Astrocyte (in vitro differentiated cells and primary cell): Measurements from ENCODE around the gene ANKDD1B.

ENCODE experiments used
- EZH2 ChIP-seq: IDR thresholded peaks from 2 replicates; pipeline ENCODE4 v1.6.1; 2012; ENCODE audit warnings: mild to moderate bottlenecking, low read length, inconsistent platforms; ENCODE audit not compliant: insufficient read depth
- TF ChIP-seq, protein P1 (sequence below): IDR thresholded peaks from 2 replicates; pipeline ENCODE4 v1.5.1; 2011; ENCODE audit warnings: low read depth, mild to moderate bottlenecking, inconsistent platforms, low read length, moderate library complexity; ENCODE audit not compliant: insufficient read depth

DNA sequence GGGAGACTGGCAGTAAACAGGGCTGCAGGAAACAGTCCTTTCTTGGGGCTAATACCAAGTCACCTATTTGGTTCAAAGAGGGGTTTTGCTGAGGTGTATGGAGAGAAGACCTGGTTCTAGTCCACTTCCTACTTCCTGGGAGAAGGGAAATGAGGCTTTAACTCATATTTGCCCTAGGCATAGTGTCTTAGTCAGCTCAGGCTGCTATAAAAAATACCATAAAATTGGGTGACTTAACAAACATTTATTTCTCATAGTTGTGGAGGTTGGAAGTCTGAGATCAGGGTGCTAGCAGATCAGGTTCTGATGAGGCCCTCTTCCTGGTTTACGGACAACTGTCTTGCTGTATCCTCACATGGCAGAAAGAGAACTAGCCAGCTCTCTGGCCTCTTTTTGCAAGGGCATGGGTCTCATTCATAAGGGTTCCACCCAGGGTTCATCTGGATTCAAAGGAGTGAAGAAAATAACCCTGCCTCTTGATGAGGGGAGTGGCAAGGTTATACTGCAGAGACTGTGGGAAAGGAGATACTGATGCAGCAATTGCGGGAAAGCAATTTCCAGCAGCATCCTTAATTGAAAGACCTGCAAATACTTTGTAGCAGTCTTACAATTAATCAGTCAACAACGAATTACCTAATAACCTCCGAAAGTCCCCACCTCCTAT, 40.5 kb downstream of the ANKDD1B start:
- no peak for TF ChIP-seq EZH2
- TF ChIP-seq, protein P1, sequence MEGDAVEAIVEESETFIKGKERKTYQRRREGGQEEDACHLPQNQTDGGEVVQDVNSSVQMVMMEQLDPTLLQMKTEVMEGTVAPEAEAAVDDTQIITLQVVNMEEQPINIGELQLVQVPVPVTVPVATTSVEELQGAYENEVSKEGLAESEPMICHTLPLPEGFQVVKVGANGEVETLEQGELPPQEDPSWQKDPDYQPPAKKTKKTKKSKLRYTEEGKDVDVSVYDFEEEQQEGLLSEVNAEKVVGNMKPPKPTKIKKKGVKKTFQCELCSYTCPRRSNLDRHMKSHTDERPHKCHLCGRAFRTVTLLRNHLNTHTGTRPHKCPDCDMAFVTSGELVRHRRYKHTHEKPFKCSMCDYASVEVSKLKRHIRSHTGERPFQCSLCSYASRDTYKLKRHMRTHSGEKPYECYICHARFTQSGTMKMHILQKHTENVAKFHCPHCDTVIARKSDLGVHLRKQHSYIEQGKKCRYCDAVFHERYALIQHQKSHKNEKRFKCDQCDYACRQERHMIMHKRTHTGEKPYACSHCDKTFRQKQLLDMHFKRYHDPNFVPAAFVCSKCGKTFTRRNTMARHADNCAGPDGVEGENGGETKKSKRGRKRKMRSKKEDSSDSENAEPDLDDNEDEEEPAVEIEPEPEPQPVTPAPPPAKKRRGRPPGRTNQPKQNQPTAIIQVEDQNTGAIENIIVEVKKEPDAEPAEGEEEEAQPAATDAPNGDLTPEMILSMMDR, result no peak
